H1 (cell line): ENCODE data around the gene POLA1. TPM values are rescaled to one million over a fixed set of nuclear protein-coding genes. Genes with fewer than 3 reads are reported as not detected.

Source experiments
- ATF2 ChIP-seq: IDR thresholded peaks from 2 replicates; pipeline ENCODE4 v1.6.1; 2012; ENCODE audit warnings: low read length, inconsistent platforms
- CBX8 ChIP-seq: fragments of 300-800, 300-1000 bp; sonication (generic); IDR thresholded peaks from 2 replicates; pipeline ENCODE4 v1.7.1; 2016; ENCODE audit warnings: low read depth, low read length, borderline replicate concordance
- CHD1 ChIP-seq: IDR thresholded peaks from 2 replicates; pipeline ENCODE4 v1.6.1; 2012; ENCODE audit warnings: low read depth, low read length, improper control_type of control experiment
- EGR1 ChIP-seq: IDR thresholded peaks from 2 replicates; pipeline ENCODE4 v1.6.1; 2011; ENCODE audit warnings: low read depth, low read length, borderline replicate concordance
- KDM1A ChIP-seq: fragments of 200-600, 300-600 bp; sonication (generic); IDR thresholded peaks from 2 replicates; pipeline ENCODE4 v1.7.1; 2016; ENCODE audit warnings: mild to moderate bottlenecking, low read length, borderline replicate concordance
- polyA plus RNA-seq, 7 experiments: library from polyadenylated mRNA; depleted of rRNA in 3 of 7; stranded (reverse) in 5 of 7; unstranded in 2 of 7; fragments of >200 nt in 5 of 7; fragments of 200-250 nt in 2 of 7; gene quantifications; 1 replicate in 5 of 7; 2 replicates in 1 of 7; 4 replicates in 1 of 7; pipeline versions ENCODE4 v1.2.1 to v1.2.3, GENCODE V29; 2011 to 2013; ENCODE audit warnings: missing spikeins in 2 of 7, mixed read lengths in 2 of 7
- total RNA-seq: library from RNA; stranded (reverse); fragmentation: NEBNext Ultra II Directional; extraction: Animal tissue kit (Norgen Biotek cat#: 25700); gene quantifications from 2 replicates; pipeline ENCODE4 v1.2.1, GENCODE V29; 2021

POLA1 gene
- total and polyA plus RNA-seq, 2 of the 8 experiments (the other 6 are each of a cell fraction or from before 2014, with no cell fraction given) = 5.6 to 34.9 TPM

DNA sequence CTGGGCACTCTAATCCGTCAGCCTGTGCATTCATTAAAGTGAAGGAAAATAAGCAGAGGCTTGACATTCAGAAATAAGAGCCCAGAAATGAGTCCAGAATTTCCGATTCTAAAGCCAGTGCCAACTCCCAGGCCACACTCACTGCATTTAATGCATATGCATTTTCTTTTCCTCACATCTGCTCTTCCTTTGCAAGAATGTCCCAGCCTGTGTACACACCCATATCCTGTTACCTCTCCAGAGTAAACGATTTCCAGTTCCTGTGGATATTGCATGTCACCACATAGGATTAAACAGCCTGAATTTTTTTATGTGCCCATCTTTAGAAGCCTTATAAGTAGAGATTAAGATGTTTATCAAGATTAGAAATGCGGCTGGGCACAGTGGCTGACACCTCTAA, 294.6 kb downstream of the POLA1 start (continued):
- TF ChIP-seq ATF2 (no peak), CBX8 (no peak), KDM1A (no peak), EGR1 (no peak), CHD1 (no peak)
- TF ChIP-seq, all 59 proteins: peak for 0
